K562 (cell line): ENCODE measurements around the gene TANC1. TPM values are rescaled to one million over a fixed set of nuclear protein-coding genes. Genes with fewer than 3 reads are reported as not detected.

Source experiments
- ATAC-seq: fragments of 200-7000 bp; cut with Tn5 transposase; 3 replicates; pipeline ENCODE4 v1.9.1; 2020; ENCODE audit warnings: moderate library complexity
- BruUV-seq: library from RNA; stranded (reverse); fragments of 400-500 nt; replicated peaks from 2 replicates; lab custom pipeline; 2021; lab: Mats Ljungman, UMichigan
- CTCF ChIA-PET: fragments of 300-600 bp; formaldehyde crosslinking; extraction: SDS; loops from one replicate; lab custom pipeline; 2021; ENCODE audit warnings: low intra/inter-chr PET ratio; lab: Yijun Ruan, JAX
- POLR2A ChIA-PET: fragments of 300-600, 350-650 bp; sonication (Branson Sonifier 250); formaldehyde crosslinking; extraction: SDS; loops from one replicate; lab custom pipeline; 2021; ENCODE audit warnings: antibody characterized with exemption, inconsistent platforms; lab: Yijun Ruan, JAX
- DNase-seq, 4 experiments: peaks; one replicate each; pipeline versions ENCODE4 v3.0.0 to v3.0.0-alpha.2; 2011 to 2018; ENCODE audit warnings: low spot score in 3 of 4, mixed read lengths in 3 of 4; ENCODE audit errors: extremely low read depth in 1 of 4
- FAIRE-seq: peaks from 2 replicates; lab custom pipeline; 2011; peaks lifted over from hg19 to GRCh38; lab: Jason Lieb, UNC
- H2AFZ ChIP-seq: 2 replicates; pipeline ENCODE4 v1.6.0; 2011; ENCODE audit warnings: low read depth, low read length, control low read depth, inconsistent platforms
- H3K27ac ChIP-seq: fragments of 200-600 bp; 3 replicates; pipeline ENCODE4 v1.8.0; 2011; ENCODE audit warnings: low read depth, mild to moderate bottlenecking, control low read depth, inconsistent platforms, low read length, moderate library complexity, mixed read lengths; ENCODE audit errors: extremely low read depth
- H3K27me3 ChIP-seq, 2 experiments: fragments of 300-600 bp in 1 of 2; 2 replicates in 1 of 2; 3 replicates in 1 of 2; pipeline versions ENCODE4 v1.6.0 to v1.8.0; 2011; ENCODE audit warnings: inconsistent platforms in 2 of 2, low read length in 2 of 2, mild to moderate bottlenecking in 1 of 2, mixed read lengths in 1 of 2, moderate library complexity in 1 of 2; ENCODE audit not compliant: control insufficient read depth in 2 of 2, insufficient read depth in 2 of 2
- H3K36me3 ChIP-seq: fragments of 300-600 bp; 3 replicates; pipeline ENCODE4 v1.8.0; 2011; ENCODE audit warnings: mild to moderate bottlenecking, low read length, inconsistent platforms; ENCODE audit not compliant: control insufficient read depth, insufficient read depth
- H3K4me1 ChIP-seq, 2 experiments: fragments of 200-600 bp in 1 of 2; replicated peaks in 1 of 2; 2 replicates in 1 of 2; 3 replicates in 1 of 2; pipeline versions ENCODE4 v1.5.1 to v1.8.0; 2011; ENCODE audit warnings: inconsistent platforms in 2 of 2, low read length in 2 of 2, mild to moderate bottlenecking in 1 of 2, mixed read lengths in 1 of 2, moderate library complexity in 1 of 2; ENCODE audit not compliant: control insufficient read depth in 2 of 2, insufficient read depth in 2 of 2
- H3K4me2 ChIP-seq: 2 replicates; pipeline ENCODE4 v1.6.1; 2011; ENCODE audit warnings: low read length, control low read depth, inconsistent platforms, mixed read lengths; ENCODE audit not compliant: insufficient read depth
- H3K4me3 ChIP-seq: fragments of 200-600 bp; sonication (generic), shearing (Covaris generic); 2 replicates; pipeline ENCODE4 v1.5.1; 2016; ENCODE audit warnings: control low read depth, inconsistent platforms
- H3K79me2 ChIP-seq: fragments of 200-600 bp; 3 replicates; pipeline ENCODE4 v1.8.0; 2011; ENCODE audit warnings: low read length, inconsistent platforms; ENCODE audit not compliant: control insufficient read depth, insufficient read depth
- H3K9ac ChIP-seq, 2 experiments: 2 replicates each; pipeline versions ENCODE4 v1.6.0 to v1.6.1; 2011; ENCODE audit warnings: low read depth in 2 of 2, low read length in 2 of 2, control low read depth in 1 of 2, inconsistent platforms in 1 of 2, mild to moderate bottlenecking in 1 of 2, mixed read lengths in 1 of 2; ENCODE audit not compliant: insufficient read depth in 1 of 2
- H3K9me1 ChIP-seq: one replicate; pipeline ENCODE4 v1.6.0; 2011; ENCODE audit warnings: inconsistent platforms, mild to moderate bottlenecking, low read length, moderate library complexity; ENCODE audit not compliant: control insufficient read depth, insufficient read depth
- H3K9me3 ChIP-seq: replicated peaks from 2 replicates; pipeline ENCODE4 v1.5.1; 2011; ENCODE audit warnings: low read depth, low read length, inconsistent platforms; ENCODE audit not compliant: control insufficient read depth, insufficient read depth
- H4K20me1 ChIP-seq: replicated peaks from 2 replicates; pipeline ENCODE4 v1.6.1; 2011; ENCODE audit warnings: low read length, inconsistent platforms, mixed read lengths; ENCODE audit not compliant: control insufficient read depth, insufficient read depth
- ATF2 ChIP-seq: sonication (generic); formaldehyde crosslinking; IDR thresholded peaks from 2 replicates; pipeline ENCODE4 v1.8.1; 2022; ENCODE audit warnings: missing genetic modification reagents
- ATF4 ChIP-seq: fragments of 450-650 bp; formaldehyde crosslinking; IDR thresholded peaks from 2 replicates; pipeline ENCODE4 v1.4.0; 2022; ENCODE audit warnings: mild to moderate bottlenecking, moderate library complexity
- ZNF318 ChIP-seq, 2 experiments: fragments of 450-650 bp; IDR thresholded peaks; 2 replicates each; pipeline ENCODE4 v1.6.1; 2016; ENCODE audit warnings: mild to moderate bottlenecking in 2 of 2, borderline replicate concordance in 1 of 2, low read depth in 1 of 2, moderate library complexity in 1 of 2
- WGBS: fragments of 100-300 bp; shearing (Covaris generic); methylation state at CpG from one replicate; pipeline ENCODE4 v1.1.6; 2016; ENCODE audit warnings: low coverage, mixed read lengths; ENCODE audit not compliant: insufficient coverage; ENCODE audit errors: missing lambda C conversion rate; 5-methylcytosine and 5-hydroxymethylcytosine counted together
- in situ Hi-C: fragments of 300-500 bp; cut with MboI; formaldehyde crosslinking; loops from 4 replicates; pipeline ENCODE4 v1.15.0; 2018; ENCODE audit warnings: inconsistent platforms, mixed read lengths
- intact Hi-C: fragments of 100-400 bp; cut with micrococcal nuclease; formaldehyde crosslinking; loops from 2 replicates; pipeline ENCODE4 v1.14.2; 2022
- polyA plus RNA-seq, 8 experiments: library from polyadenylated mRNA; depleted of rRNA in 4 of 8; stranded (reverse) in 5 of 8; unstranded in 3 of 8; fragments of >200 nt; fragmentation: Nextera tagmentation in 2 of 8; fragmentation: Illumina TruSeq in 1 of 8; extraction: Ambion mirVana in 2 of 8; extraction: Trizol in 1 of 8; gene quantifications; 2 replicates each; pipeline versions ENCODE4 v1.2.1 to v1.2.3, GENCODE V29; 2011 to 2014; ENCODE audit warnings: inconsistent platforms in 1 of 8, missing spikeins in 1 of 8
- total RNA-seq, 7 experiments: library from RNA; depleted of rRNA in 6 of 7; stranded (reverse); fragments of >200 nt in 6 of 7; fragmentation: Illumina TruSeq in 2 of 7; extraction: Trizol in 2 of 7; gene quantifications; 2 replicates each; pipeline versions ENCODE4 v1.2.1 to v1.2.3, GENCODE V29; 2011 to 2021; ENCODE audit warnings: low replicate concordance in 1 of 7

Gene TANC1
- total and polyA plus RNA-seq, 9 of the 15 experiments (the other 6 are each of a cell fraction or from before 2014, with no cell fraction given) = under 0.01 to 0.20 (median 0.07) TPM; not detected in 1

GRCh38 chr2:159095813-159096212 lies 127.4 kb downstream of the TANC1 start:
- ATAC-seq = no peak
- H4K20me1 ChIP-seq = no peaks in the 10 kb centered on the region
- no TSS peak for BruUV-seq
- no peak overlapping the region for H3K9ac ChIP-seq
- TF ChIP-seq ATF4 (CRISPR knock-in tag) (no peak), ATF2 (CRISPR knock-in tag) (no peak), ZNF318 (IDR thresholded peaks at IDR 0.05; ENCODE audit: borderline replicate concordance in 1 of 2, low read depth in 1 of 2) (no peak)
- H2AFZ ChIP-seq = no peak overlapping the region
- intact Hi-C loops = no loop called here
- no peaks in the 10 kb centered on the region for H3K79me2 ChIP-seq
- CTCF ChIA-PET = no interaction called here
- H3K9me3 ChIP-seq = no peaks in the 10 kb centered on the region
- H3K36me3 ChIP-seq = no peaks in the 10 kb centered on the region
- H3K4me2 ChIP-seq = no peak overlapping the region
- no peak overlapping the region for H3K4me3 ChIP-seq
- H3K27ac ChIP-seq = no peak overlapping the region
- peaks cover 2 to 10% of the 10 kb centered on the region in 2 experiments; a peak in 4 of 5 replicates for H3K27me3 ChIP-seq
- no peaks in the 10 kb centered on the region; a peak in 1 of 5 replicates for H3K4me1 ChIP-seq
- in situ Hi-C loops = no loop called here
- no peak for FAIRE-seq
- no peaks in the 10 kb centered on the region for H3K9me1 ChIP-seq
- POLR2A ChIA-PET = interaction anchor here (0.5 kb wide), 1 partner anchor 34 kb away, joined by 3 read pairs; no protein-coding TSS in a partner anchor
- DNase-seq = no peak
- 29% methylated on average over 1 of the region's 1 CpG for WGBS
